Measurements from ENCODE around the gene LRRC37B.
"Not testable (repeated sequence)": the region's sequence is repeated elsewhere in the genome, so short reads cannot be mapped to it uniquely, and the experiment has no call there.

Gene LRRC37B

DNA sequence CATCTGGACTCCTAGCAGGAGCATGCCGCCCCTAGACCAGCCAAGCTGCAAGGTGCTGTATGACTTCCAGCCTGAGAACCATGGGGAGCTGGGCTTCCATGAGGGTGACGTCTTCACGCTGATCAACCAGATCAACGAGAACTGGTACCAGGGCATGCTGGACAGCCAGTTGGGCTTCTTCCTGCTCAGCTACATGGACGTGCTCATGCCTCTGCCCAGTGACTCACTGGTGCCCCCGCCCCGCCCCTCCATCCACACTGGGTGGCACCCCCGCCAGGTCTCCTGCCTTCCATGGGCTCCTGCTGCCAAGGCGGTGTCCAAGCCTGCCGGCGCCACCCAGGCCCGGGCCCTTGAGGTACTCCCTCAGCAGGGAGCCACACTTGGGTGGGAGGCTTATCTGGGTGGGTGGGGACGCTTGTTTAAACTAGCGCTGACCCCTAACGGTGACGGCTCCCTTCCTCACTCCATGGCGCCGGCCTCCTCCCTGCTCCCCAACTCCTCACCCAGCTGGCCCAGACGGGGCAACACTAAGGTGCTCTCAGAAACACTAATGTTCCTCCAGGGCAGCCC is 34.2 kb downstream of the LRRC37B start:
- DNase-seq (ENCODE audit: low read depth): not testable (repeated sequence)

DNA sequence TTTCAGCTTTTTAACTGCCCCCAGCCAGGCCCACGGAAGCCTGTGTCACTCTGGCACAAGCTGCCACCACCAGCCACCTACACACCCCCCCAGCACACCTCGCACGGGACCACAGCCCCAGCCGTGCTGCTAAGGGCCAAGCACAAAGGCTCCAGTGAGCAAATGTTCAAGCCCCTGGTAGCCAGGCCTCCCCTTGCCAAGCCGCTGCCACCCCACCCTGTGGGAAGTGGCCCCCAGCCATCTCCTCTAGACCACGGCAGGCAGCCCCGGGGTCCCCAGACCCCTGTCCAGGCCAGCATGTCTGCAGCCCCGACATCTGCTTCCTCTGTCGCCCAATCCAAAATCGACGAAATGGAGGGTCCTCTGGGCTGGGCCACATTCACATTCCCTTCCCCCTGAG is 35.1 kb downstream of the LRRC37B start:
- not testable (repeated sequence) for DNase-seq (ENCODE audit: low read depth)

DNA sequence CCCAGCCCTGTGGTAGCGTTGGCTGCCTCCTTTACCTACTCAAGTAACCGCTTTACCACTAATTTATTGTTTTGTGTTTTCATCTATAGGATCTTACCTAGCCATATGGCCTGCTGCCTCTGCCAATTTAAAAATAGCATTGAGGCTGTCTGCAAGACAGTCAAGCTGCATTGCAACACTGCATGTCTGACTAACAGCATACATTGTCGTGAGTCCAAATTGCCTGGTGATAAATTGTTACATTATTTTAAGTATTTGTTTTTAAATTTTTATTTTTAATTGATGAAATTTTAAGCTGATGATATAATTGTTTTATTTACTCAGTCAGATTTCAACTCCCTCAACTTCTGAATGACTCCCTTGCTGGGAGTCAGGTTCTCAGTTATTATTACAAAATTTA is 38.4 kb downstream of the LRRC37B start:
- DNase-seq (ENCODE audit: low read depth): not testable (repeated sequence)

DNA sequence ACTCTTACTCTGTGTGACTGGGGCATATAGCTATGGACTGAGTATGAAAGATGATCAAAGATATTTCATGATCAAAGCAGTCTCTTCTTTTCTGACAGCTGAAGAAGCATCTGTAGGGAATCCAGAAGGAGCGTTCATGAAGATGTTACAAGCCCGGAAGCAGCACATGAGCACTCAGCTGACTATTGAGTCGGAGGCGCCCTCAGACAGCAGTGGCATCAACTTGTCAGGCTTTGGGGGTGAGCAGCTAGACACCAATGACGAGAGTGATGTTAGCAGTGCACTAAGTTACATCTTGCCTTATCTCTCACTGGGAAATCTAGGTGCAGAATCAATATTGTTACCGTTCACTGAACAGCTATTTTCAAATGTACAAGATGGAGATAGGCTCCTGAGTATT is 40.5 kb downstream of the LRRC37B start:
- not testable (repeated sequence) for DNase-seq (ENCODE audit: low read depth)

DNA sequence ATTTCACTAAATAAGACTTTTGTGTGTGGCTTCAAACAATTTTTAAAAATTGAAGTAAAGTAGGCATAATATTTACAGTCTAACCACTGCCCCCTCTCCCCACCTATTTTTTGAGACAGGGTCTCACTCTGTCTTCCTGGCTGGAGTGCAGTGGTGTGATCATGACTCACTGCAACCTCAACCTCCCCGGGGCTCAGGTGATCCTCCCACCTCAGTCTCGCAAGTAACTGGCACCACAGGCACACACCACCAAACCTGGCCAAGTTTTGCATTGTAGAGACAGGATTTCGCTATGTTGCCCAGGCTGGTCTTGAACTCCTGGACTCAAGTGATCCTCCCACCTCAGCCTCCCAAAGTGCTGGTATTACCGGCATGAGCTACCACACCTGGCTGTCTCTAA is 47.8 kb downstream of the LRRC37B start:
- not testable (repeated sequence) for DNase-seq (ENCODE audit: low read depth)

DNA sequence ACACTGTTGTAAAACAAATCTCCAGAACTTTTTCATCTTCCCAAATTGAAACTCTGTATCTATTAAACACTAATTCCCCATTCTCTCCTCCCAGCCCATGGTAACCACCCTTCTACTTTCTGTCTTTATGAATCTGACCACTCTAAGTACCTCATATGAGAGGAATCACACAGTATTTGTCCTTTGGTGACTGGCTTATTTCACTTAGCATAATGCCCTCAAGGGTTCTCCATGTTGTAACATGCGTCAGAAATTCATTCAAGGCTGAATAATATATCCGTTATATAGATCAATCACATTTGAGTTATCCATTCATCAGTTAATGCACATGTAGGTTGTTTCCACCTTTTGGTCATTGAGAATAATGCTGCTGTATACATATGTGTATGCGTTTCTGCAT is 48.2 kb downstream of the LRRC37B start:
- DNase-seq (ENCODE audit: low read depth): not testable (repeated sequence)

DNA sequence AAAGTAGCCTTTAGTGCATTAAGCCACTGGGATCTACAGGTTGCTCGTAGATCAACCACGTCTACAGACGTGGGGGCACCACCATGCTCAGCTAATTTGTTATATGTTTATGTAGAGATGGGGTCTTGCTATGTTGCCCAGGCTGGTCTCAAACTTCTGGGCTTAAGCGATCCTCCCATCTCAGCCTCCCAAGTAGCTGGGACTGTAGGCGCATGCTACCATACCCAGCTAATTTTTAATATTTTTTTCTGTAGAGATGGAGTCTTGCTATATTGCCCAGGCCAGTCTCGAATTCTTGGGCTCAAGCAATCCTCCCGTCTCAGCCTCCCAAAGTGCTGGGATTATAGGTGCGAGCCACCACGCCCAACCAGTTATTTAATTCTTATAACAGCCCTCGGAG is 49.3 kb downstream of the LRRC37B start:
- DNase-seq (ENCODE audit: low read depth): not testable (repeated sequence)

DNA sequence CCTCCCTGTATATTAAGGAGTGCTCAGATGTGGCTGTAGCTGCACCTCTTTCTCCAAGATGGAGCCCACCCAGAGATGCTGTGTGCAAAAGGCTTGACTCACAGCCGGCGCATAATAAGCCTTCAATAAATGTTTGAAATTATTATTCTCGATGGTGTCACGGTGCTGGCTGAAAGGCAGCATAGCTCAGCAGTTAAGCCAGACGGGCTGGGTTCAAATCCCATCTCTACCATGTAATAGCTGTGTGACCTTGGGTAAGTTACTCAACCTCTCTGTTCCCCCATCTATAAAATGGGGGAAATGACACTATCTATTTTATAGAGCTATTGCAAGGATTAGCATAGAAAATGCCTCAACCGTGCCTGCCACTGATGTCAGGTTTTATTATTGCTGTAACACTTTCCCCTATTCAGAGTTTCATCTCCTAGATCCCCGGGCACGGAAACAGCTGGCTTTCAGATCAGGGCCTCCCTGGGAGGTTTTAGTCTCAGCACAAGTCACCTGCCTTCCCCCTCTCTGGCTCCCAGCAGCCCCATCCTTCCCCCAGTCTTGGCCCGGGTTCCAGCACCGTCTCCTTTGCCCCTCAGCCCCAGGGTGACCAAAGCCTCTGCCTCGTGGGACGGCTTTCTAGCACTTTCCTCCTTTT is 50.4 kb downstream of the LRRC37B start:
- DNase-seq (ENCODE audit: low read depth): not testable (repeated sequence)

DNA sequence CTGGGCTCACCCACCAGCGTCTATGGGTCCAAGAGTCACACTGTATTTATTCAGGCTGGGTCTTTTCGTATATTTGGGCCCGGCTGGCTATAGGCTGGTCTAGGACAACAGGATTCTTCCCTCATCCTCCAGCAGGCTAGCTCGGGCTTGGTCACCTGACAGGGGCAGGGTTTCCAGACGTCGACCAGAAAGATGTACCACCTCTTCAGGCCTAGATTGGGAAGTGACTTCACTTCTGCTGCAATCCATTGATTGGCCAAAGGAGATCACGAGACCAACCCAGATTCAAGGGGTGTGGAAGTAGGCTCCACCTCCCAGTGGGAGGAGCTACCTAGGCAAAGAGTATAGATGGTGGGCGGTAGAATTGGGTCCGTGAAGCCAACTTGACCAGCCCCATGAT is 53.5 kb downstream of the LRRC37B start:
- DNase-seq (ENCODE audit: low read depth): not testable (repeated sequence)

DNA sequence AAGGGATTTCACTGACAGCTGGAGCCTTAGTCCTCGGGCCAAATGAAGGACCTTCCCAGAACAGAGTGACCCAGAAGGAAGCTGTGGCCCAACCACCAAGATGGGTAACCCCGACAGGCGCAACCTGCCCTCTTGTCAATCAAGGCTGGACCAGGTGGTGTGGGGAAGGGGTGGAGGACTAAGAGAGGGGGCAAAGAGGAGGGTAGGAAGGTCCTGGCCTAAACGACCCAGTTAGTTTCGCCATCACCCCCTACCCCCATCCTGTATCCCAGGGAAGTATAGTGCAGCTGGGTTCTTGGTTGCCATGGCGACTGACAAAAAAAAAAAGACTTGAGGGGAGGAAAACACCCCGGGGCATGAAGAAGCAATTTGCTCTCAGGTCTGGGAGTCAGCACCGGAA is 54.7 kb downstream of the LRRC37B start:
- DNase-seq (ENCODE audit: low read depth): not testable (repeated sequence)

DNA sequence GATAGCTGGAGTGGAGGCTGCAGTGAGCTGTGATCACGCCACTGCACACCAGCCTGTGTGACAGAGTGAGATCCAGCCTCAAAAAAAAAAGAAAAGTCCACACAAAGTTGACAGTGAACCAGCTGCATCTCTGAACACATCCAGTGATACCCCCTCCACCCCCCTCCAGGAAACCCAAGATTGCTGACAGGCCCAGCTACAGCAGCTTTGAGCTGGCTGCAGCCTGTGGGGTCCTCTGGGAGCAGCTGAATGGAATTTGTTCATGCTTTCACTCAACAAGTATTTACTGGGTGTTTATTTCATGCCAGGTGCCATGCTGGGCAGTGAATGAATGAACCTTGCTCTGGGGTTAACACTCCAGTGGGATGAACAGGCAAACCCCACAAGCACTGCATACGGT is 56.9 kb downstream of the LRRC37B start:
- DNase-seq (ENCODE audit: low read depth): not testable (repeated sequence)

DNA sequence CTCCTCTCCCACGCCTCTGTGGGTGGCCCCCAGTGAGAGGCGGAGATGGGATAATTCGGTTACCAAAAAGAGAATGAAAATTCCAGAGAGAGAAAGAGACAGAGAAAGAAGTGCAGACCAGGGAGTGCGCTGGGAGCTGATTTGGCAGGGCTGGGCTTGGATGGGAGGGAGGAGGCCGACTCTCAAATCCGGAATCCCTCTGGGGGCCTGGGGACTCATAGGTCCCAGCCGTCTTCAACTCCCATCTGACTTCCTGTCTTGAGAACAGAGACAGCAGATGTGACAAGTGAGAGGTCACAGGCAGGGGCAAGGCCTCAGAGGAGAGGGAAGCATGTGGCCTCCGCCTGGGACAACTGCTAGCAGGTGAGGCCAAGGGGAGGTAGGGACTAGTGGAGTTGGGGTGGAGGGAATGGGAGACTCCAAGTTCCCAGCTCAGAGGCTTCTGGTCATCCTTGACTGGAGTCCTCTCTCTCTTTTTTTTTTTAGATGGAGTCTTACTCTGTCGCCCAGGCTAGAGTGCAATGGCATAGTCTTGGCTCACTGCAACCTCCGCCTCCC is 59.0 kb downstream of the LRRC37B start:
- not testable (repeated sequence) for DNase-seq (ENCODE audit: low read depth)

DNA sequence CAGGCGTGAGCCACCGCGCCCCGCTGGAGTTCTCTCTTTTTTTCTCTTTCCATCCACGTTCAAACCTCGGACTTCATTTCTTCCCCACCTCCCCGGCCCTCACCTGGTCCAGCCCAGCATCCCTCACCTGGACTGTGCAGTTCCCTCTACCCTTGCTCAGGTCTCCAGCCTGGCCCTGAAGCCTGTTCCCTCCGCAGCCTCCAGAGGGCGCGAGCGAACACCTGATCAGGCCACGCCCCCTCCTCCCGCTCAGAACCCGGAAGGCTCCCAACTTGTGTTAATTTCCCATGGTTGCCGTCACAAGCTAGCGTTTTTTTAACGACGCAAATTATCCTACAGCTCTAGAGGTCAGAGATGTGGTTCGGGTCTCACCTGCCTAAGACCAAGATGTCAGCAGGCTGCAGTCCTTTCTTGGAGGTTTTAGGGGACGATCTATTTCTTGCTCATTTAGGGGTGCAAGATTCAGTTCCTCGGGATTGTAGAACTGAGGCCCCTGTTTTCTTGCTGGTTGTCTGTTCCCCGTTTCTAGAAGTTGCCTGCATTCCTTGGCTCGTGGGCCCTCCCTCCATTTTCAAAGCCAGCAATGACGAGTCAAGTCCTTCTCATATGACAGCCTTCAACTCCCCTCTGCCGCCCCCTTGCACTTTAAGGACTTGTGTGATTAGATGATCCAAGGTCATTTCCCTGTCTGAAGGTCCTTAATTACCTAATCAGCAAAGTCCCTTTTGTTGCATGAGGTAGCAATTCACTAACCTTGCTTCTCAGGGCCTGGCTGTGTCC is 59.9 kb downstream of the LRRC37B start:
- peak; percentile 63 for DNase-seq (ENCODE audit: low read depth)

DNA sequence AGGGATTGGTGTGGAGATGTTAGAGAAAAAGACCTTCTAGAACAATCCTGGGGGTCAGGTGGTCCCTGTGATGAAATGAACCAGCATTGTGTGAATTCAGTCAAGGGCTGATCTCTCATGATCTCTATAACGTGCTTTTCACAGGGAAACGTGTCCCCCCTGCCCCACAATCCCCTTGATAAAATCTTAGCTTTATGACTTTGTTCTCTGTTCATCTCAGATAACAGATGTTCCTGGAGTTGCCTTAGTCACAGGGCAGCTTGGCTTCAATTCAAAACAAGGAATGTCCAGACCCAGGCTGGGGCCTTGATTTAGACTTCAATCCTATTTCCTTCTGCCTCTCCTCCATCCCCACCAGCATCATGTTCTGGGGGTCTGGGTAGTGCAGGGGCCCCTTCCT is 61.9 kb downstream of the LRRC37B start:
- DNase-seq (ENCODE audit: low read depth): not testable (repeated sequence)

DNA sequence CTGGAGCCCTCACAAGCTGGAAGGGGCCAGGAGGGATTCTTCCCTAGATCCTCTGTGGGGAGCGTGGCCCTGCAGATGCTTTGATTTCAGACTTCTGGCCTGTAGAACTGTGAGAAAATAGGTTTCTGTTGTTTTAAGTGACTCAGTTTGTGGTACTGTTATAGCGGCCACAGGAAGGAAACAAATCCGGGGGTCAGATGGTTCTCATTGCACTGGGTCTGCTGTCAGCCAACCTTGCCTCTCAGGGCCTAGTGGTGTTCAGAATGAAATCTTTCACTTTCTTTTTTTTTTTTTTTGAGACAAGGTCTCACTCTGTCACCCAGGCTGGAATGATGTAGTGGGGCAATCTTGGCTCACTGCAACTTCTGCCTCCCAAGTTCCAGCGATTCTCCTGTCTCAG is 64.8 kb downstream of the LRRC37B start:
- not testable (repeated sequence) for DNase-seq (ENCODE audit: low read depth)

DNA sequence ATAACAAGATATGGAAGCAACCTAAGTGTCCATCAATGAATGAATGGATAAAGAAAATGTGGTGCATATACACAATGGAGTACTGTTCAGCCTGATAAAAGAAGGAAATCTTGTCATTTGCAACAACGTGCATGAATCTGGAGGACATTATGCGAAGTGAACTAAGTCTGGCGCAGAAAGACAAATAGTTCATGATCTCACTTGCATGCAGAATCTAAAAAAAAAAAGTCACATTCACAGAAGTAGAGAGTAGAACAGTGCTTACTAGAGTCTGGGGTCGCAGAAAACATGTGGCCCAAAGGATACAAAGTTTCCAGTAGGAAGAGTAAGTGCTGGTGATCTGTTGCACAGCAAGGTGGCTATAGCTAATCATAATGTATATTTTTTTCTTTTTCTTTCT is 65.9 kb downstream of the LRRC37B start:
- DNase-seq (ENCODE audit: low read depth): not testable (repeated sequence)

DNA sequence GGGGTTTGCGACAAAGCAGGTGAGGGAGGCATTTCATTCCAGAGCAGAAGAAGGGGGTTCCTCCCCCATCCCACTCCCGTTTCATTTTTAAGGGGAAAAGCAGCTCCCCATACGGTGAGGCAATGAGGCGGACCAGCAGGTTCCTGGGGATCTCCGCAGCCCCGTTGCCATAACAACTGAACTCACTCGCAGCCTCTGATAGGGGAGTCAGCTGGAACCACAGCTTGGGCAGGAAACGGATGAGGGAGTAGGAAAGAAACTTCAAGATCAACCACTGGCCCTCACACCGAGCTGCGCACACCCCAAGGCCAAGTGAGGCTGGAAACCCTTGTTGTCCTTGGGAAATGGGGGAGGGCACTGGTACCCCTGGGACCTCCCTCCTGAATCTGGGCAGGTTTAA is 72.6 kb downstream of the LRRC37B start:
- peak; percentile 53 for DNase-seq (ENCODE audit: low read depth)

DNA sequence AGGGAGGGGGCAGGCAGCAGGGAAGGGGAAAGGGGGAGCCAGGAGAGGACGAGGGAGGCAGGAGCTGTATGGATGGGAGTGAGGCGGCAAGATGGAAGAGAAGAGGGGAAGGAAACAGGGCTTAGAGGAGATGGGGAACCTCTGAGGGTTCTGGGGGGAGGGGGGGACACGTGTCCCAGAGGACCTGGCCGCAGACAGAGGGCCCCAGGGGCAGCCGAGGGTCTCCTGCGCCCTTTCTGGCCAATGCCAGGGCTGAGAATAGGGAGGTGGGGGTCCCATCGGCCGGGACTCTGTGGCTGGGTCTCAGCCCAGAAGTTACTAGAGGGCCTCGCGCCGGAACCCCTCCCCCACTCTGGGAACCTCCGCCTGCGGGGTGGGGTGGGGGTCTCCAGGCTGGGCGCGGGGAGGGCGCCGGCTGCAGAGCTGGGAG is 76.4 kb downstream of the LRRC37B start:
- DNase-seq (ENCODE audit: low read depth): not testable (repeated sequence)

DNA sequence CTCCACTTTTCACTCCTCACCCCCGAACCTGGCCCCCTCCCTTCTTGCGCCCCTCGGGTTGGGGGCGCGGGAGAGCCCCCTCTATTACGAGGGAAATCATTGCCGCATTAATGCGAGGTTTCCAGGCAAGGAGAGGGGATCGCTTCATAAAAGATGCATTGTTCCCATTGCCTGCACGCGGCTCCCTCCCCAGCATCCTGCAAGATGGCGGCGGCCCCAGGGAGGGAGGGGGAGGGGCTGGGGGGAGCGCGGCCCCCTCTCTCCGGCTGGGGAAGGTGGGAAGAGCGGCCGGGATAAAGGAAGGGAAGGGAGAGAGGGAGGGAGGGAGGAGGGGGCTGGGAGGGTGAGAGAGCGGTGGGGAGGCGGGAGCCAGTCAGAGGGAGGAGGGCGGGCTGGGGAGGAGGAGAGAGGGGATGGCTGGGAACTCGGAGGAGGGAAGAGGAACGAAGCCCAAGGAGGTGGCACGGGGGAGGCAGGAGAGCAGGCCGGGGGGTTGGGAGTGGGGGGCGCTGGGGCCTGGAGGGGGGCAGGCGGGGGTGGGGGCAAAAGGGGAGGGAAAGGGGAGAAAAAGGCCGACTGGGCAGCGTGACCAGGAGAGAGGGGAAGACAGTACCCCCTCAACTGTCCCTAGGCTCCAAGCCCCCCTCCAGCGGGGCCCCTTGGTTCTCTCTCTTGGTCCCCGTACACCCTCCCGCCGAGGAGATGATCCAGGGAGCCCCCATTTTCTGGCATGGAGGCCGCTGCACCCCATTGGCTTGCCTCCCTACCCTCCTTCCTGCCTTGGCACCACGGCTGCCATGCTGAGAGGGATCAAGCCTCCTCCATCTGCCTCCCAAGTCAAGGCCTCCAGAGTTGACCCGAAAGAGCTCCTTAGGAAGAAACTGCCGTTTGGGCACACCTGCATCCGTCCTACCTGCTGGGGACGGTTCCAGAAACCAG is 77.1 kb downstream of the LRRC37B start:
- not testable (repeated sequence) for DNase-seq (ENCODE audit: low read depth)

DNA sequence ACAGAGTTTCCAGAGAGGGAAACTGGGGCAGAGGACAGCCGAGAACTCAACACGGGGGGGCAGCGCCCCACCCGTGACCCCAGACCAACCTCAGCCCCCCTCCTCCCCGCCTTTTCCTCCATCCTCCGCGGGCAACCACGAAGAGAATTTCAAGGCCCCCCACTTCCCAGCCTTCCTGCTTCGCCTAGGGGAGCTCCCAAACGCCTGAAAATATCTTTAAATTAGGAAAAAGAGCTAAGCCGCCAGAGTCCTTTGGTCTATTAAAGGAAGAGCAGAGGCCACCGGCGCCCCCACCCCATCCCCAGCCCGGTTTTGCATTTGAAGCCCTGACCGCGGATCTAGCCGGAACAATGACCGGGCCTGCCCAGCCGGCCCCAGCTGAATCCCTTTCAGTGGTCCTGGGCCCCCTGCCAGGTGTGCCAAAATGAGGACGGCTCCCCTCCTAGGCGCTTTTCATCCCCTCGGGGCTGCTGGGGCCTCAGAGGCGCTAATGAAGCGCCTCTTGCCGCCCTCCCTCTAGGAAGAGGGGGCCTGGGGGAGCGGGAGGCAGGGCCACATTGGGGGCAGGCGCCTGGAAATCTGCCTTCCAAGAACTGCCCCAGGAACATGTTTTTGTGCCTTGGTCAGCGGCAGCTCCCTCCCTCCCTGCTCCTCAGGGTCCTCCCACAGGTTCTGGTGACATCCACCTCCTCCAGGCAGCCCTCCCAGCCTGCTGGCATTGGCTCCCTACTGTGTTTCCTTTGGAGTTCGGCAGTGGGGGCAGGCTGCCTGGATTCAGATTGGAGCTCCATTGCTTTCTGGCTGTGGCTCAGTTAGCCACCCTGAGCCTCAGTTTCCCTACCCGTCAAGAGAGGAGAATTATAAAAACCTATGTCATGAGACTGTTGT is 78.0 kb downstream of the LRRC37B start:
- not testable (repeated sequence) for DNase-seq (ENCODE audit: low read depth)

Data from T follicular helper cell (primary cell).